Endothelial cell of umbilical vein (primary cell): ENCODE data around the gene PRKCI. TPM values are rescaled to one million over a fixed set of nuclear protein-coding genes. Genes with fewer than 3 reads are reported as not detected.

Experiments
- BruUV-seq: library from RNA; stranded (reverse); fragments of 400-500 nt; replicated peaks from 2 replicates; lab custom pipeline; 2021; lab: Mats Ljungman, UMichigan
- CTCF ChIA-PET: fragments of 300-600, 350-600 bp; sonication (Branson Sonifier 250); formaldehyde crosslinking; loops from one replicate; lab custom pipeline; 2021; ENCODE audit warnings: antibody characterized with exemption, inconsistent platforms; lab: Charles Lee
- POLR2A ChIA-PET: fragments of 300-600, 350-600 bp; sonication (Branson Sonifier 250); formaldehyde crosslinking; loops from one replicate; lab custom pipeline; 2021; ENCODE audit warnings: antibody characterized with exemption, inconsistent platforms; lab: Charles Lee
- DNase-seq: peaks from one replicate; pipeline ENCODE4 v3.0.0-alpha.2; 2011; ENCODE audit warnings: low read depth, low spot score
- FAIRE-seq: peaks from 2 replicates; lab custom pipeline; 2011; peaks lifted over from hg19 to GRCh38; lab: Jason Lieb, UNC
- H2AFZ ChIP-seq: 2 replicates; pipeline ENCODE4 v1.6.0; 2012; ENCODE audit warnings: low read depth, low read length, control low read depth, inconsistent platforms
- H3K27ac ChIP-seq: 2 replicates; pipeline ENCODE4 v1.5.1; 2011; ENCODE audit warnings: low read depth, mild to moderate bottlenecking, control low read depth, low read length, moderate library complexity; ENCODE audit not compliant: insufficient read depth
- H3K27me3 ChIP-seq, 2 experiments: 2 replicates each; pipeline versions ENCODE4 v1.6.0 to v1.6.1; 2011; ENCODE audit warnings: low read length in 2 of 2, mixed read lengths in 1 of 2; ENCODE audit not compliant: control insufficient read depth in 2 of 2, insufficient read depth in 2 of 2
- H3K36me3 ChIP-seq, 2 experiments: 2 replicates in 1 of 2; 3 replicates in 1 of 2; pipeline ENCODE4 v1.5.1; 2011; ENCODE audit warnings: low read length in 2 of 2, mild to moderate bottlenecking in 1 of 2, moderate library complexity in 1 of 2; ENCODE audit not compliant: control insufficient read depth in 2 of 2, insufficient read depth in 2 of 2; ENCODE audit errors: extremely low read depth in 1 of 2
- H3K4me1 ChIP-seq: 3 replicates; pipeline ENCODE4 v1.5.1; 2011; ENCODE audit warnings: mild to moderate bottlenecking, low read length; ENCODE audit not compliant: control insufficient read depth, insufficient read depth; ENCODE audit errors: extremely low read depth
- H3K4me2 ChIP-seq: 2 replicates; pipeline ENCODE4 v1.6.1; 2011; ENCODE audit warnings: low read length, control low read depth, mixed read lengths; ENCODE audit not compliant: insufficient read depth
- H3K4me3 ChIP-seq, 3 experiments: fragments of 200-600 bp in 1 of 3; sonication (generic), shearing (Covaris generic) in 1 of 3; replicated peaks in 1 of 3; 2 replicates each; pipeline ENCODE4 v1.5.1; 2011 to 2016; ENCODE audit warnings: control low read depth in 3 of 3, low read length in 3 of 3, mild to moderate bottlenecking in 2 of 3, inconsistent platforms in 1 of 3, low read depth in 1 of 3, moderate library complexity in 1 of 3; ENCODE audit not compliant: insufficient read depth in 1 of 3
- H3K79me2 ChIP-seq: 2 replicates; pipeline ENCODE4 v1.6.0; 2012; ENCODE audit warnings: low read length, inconsistent platforms; ENCODE audit not compliant: control insufficient read depth, insufficient read depth
- H3K9ac ChIP-seq: replicated peaks from 2 replicates; pipeline ENCODE3; 2011; ENCODE audit warnings: low read length, control low read depth; ENCODE audit not compliant: insufficient read depth; ENCODE audit errors: extremely low read depth
- H3K9me1 ChIP-seq: replicated peaks from 3 replicates; pipeline ENCODE4 v1.6.0; 2011; ENCODE audit warnings: mild to moderate bottlenecking, low read length; ENCODE audit not compliant: control insufficient read depth, insufficient read depth; ENCODE audit errors: extremely low read depth
- H3K9me3 ChIP-seq: replicated peaks from 2 replicates; pipeline ENCODE4 v1.5.1; 2012; ENCODE audit warnings: low read length, inconsistent platforms; ENCODE audit not compliant: control insufficient read depth, insufficient read depth
- H4K20me1 ChIP-seq: replicated peaks from 2 replicates; pipeline ENCODE3; 2011; ENCODE audit warnings: mild to moderate bottlenecking, low read length; ENCODE audit not compliant: control insufficient read depth, insufficient read depth; ENCODE audit errors: extremely low read depth
- EZH2 ChIP-seq: IDR thresholded peaks from 2 replicates; pipeline ENCODE4 v1.6.1; 2012; ENCODE audit warnings: borderline replicate concordance, low read depth, mild to moderate bottlenecking, moderate library complexity, low read length, inconsistent platforms; ENCODE audit not compliant: severe bottlenecking
- FOS ChIP-seq: IDR thresholded peaks from 2 replicates; pipeline ENCODE4 v1.6.1; 2011; ENCODE audit warnings: mild to moderate bottlenecking, low read length, moderate library complexity, borderline replicate concordance; ENCODE audit not compliant: insufficient read depth
- GATA2 ChIP-seq: IDR thresholded peaks from 2 replicates; pipeline ENCODE4 v1.7.0; 2011; ENCODE audit warnings: low read depth, mild to moderate bottlenecking, moderate library complexity, mixed read lengths, low read length; ENCODE audit not compliant: insufficient read length, insufficient read depth
- JUN ChIP-seq: IDR thresholded peaks from 2 replicates; pipeline ENCODE4 v1.6.1; 2011; ENCODE audit warnings: borderline replicate concordance, low read depth; ENCODE audit not compliant: insufficient read length, insufficient read depth
- MAX ChIP-seq: IDR thresholded peaks from 2 replicates; pipeline ENCODE4 v1.6.1; 2011; ENCODE audit not compliant: insufficient read depth, insufficient read length
- MYC ChIP-seq: IDR thresholded peaks from one replicate; pipeline ENCODE4 v1.6.1; 2011; ENCODE audit warnings: mild to moderate bottlenecking, low read depth, low read length
- POLR2A ChIP-seq: IDR thresholded peaks from 2 replicates; pipeline ENCODE4 v1.6.1; 2012; ENCODE audit warnings: low read depth, mild to moderate bottlenecking, control low read depth, low read length
- POLR2AphosphoS5 ChIP-seq: IDR thresholded peaks from 2 replicates; pipeline ENCODE4 v1.6.1; 2012; ENCODE audit warnings: low read depth, mild to moderate bottlenecking, control low read depth, low read length, moderate library complexity; ENCODE audit not compliant: insufficient read depth
- dilution Hi-C: fragments of 300-500 bp; cut with MboI; formaldehyde crosslinking; loops from one replicate; pipeline ENCODE4 v1.15.0; 2019; ENCODE audit warnings: low sequenced_read_pairs; ENCODE audit not compliant: extremely low pct_ligation_motif_present
- intact Hi-C: fragments of 100-400 bp; cut with micrococcal nuclease; formaldehyde crosslinking; loops from one replicate; pipeline ENCODE4 v1.10.0; 2022
- polyA plus RNA-seq, 4 experiments: library from polyadenylated mRNA; depleted of rRNA in 3 of 4; stranded (reverse) in 3 of 4; unstranded in 1 of 4; fragments of >200 nt; gene quantifications; 2 replicates each; pipeline versions ENCODE4 v1.2.1 to v1.2.3, GENCODE V29; 2011 to 2012; ENCODE audit warnings: missing spikeins in 1 of 4
- total RNA-seq: library from RNA; stranded (reverse); gene quantifications from 2 replicates; pipeline ENCODE4 v1.2.3, GENCODE V29; 2021
- TF ChIP-seq, protein P1 (sequence below), 2 donors: IDR thresholded peaks; 1 replicate in 1 of 2; 2 replicates in 1 of 2; pipeline ENCODE4 v1.5.1; 2011; ENCODE audit warnings: low read length in 2 of 2, mild to moderate bottlenecking in 2 of 2, moderate library complexity in 2 of 2, control low read depth in 1 of 2, inconsistent platforms in 1 of 2, low read depth in 1 of 2; ENCODE audit not compliant: insufficient read depth in 1 of 2; ENCODE audit errors: extremely low read depth in 1 of 2

PRKCI gene
- total and polyA plus RNA-seq, 2 donors (not counting 3 experiments of a cell fraction or from before 2014, with no cell fraction given): 7.1 to 23.9 TPM

- Histone ChIP-seq H3K27ac (no peak overlapping the region), H3K9me1 (no peaks in the 10 kb centered on the region), H3K4me3 (no peak overlapping the region), H3K4me1 (peaks cover 23% of the 10 kb centered on the region), H3K9ac (no peak overlapping the region), H3K36me3 (no peaks in the 10 kb centered on the region), H4K20me1 (no peaks in the 10 kb centered on the region), H2AFZ (no peak overlapping the region), H3K4me2 (no peak overlapping the region), H3K9me3 (no peaks in the 10 kb centered on the region), H3K79me2 (peaks cover 3% of the 10 kb centered on the region), H3K27me3 (no peaks in the 10 kb centered on the region)
- dilution Hi-C loops: no loop called here
- no TSS peak for BruUV-seq
- no peak for TF ChIP-seq POLR2AphosphoS5
- no peak for TF ChIP-seq MYC
- no peak for TF ChIP-seq JUN
- no peak for TF ChIP-seq POLR2A
- TF ChIP-seq FOS: no peak
- ChIA-PET POLR2A (interaction anchor here (0.6 kb wide), 1 partner anchor 9 kb away, joined by 3 read pairs; no protein-coding TSS in a partner anchor), CTCF (interaction anchor here (1.3 to 2.2 kb wide), 6 partner anchors 9 to 43 kb away, joined by 3 to 7 read pairs (median 5); no protein-coding TSS in a partner anchor)
- intact Hi-C loops: no loop called here
- FAIRE-seq: no peak
- DNase-seq: no peak
Observed at GRCh38 chr3:170352936-170353335, 130.7 kb downstream of the PRKCI start.

DNA sequence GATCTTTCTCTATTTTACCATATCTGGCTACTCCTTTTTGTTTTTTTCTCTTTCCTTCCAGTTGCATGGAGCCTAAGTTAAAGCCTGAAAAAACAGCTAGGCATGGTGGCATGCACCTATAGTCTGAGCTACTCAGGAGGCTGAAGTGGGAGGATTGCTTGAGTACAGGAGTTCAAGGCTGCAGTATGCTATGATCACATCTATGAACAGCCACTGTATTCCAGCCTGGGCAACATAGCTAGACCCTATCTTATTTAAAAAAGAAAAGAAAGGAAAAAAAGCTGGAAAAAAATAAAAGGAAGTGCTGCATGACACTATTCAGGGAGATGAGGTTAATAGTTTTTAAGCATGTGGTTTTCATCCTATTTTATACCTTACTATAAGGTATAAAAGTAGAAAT lies 131.3 kb downstream of the PRKCI start:
- Histone ChIP-seq H3K27ac (no peak overlapping the region), H3K27me3 (no peaks in the 10 kb centered on the region), H3K79me2 (peaks cover 8% of the 10 kb centered on the region), H3K9me3 (no peaks in the 10 kb centered on the region), H2AFZ (no peak overlapping the region), H3K4me3 (no peak overlapping the region), H3K36me3 (no peaks in the 10 kb centered on the region), H3K4me2 (no peak overlapping the region), H3K4me1 (peaks cover 23% of the 10 kb centered on the region), H4K20me1 (no peaks in the 10 kb centered on the region), H3K9ac (no peak overlapping the region), H3K9me1 (no peaks in the 10 kb centered on the region)
- no peak for DNase-seq
- no peak for FAIRE-seq
- intact Hi-C loops (no loop called here), dilution Hi-C loops (no loop called here)
- POLR2A ChIA-PET: no interaction called here
- CTCF ChIA-PET: interaction anchor here (1.3 to 2.2 kb wide), 6 partner anchors 9 to 44 kb away, joined by 3 to 7 read pairs (median 5); no protein-coding TSS in a partner anchor
- no TSS peak for BruUV-seq
- no peak for TF ChIP-seq MAX
- TF ChIP-seq, protein P1, sequence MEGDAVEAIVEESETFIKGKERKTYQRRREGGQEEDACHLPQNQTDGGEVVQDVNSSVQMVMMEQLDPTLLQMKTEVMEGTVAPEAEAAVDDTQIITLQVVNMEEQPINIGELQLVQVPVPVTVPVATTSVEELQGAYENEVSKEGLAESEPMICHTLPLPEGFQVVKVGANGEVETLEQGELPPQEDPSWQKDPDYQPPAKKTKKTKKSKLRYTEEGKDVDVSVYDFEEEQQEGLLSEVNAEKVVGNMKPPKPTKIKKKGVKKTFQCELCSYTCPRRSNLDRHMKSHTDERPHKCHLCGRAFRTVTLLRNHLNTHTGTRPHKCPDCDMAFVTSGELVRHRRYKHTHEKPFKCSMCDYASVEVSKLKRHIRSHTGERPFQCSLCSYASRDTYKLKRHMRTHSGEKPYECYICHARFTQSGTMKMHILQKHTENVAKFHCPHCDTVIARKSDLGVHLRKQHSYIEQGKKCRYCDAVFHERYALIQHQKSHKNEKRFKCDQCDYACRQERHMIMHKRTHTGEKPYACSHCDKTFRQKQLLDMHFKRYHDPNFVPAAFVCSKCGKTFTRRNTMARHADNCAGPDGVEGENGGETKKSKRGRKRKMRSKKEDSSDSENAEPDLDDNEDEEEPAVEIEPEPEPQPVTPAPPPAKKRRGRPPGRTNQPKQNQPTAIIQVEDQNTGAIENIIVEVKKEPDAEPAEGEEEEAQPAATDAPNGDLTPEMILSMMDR (IDR thresholded peaks at IDR 0.05; ENCODE audit: extremely low read depth in 1 of 2, insufficient read depth in 1 of 2, low read depth in 1 of 2, low read length in 2 of 2): no peak
- no peak for TF ChIP-seq FOS
- TF ChIP-seq MYC: no peak
- TF ChIP-seq POLR2A: no peak
- TF ChIP-seq GATA2: no peak
- no peak for TF ChIP-seq JUN
- TF ChIP-seq EZH2: no peak
- no peak for TF ChIP-seq POLR2AphosphoS5
